ENCODE data around the gene VSIG8. TPM values are rescaled to one million over a fixed set of nuclear protein-coding genes. Genes with fewer than 3 reads are reported as not detected.

Gene VSIG8
- total and polyA plus RNA-seq, 2 of the 8 experiments (the other 6 are each of a cell fraction or from before 2014, with no cell fraction given), result not detected

DNA sequence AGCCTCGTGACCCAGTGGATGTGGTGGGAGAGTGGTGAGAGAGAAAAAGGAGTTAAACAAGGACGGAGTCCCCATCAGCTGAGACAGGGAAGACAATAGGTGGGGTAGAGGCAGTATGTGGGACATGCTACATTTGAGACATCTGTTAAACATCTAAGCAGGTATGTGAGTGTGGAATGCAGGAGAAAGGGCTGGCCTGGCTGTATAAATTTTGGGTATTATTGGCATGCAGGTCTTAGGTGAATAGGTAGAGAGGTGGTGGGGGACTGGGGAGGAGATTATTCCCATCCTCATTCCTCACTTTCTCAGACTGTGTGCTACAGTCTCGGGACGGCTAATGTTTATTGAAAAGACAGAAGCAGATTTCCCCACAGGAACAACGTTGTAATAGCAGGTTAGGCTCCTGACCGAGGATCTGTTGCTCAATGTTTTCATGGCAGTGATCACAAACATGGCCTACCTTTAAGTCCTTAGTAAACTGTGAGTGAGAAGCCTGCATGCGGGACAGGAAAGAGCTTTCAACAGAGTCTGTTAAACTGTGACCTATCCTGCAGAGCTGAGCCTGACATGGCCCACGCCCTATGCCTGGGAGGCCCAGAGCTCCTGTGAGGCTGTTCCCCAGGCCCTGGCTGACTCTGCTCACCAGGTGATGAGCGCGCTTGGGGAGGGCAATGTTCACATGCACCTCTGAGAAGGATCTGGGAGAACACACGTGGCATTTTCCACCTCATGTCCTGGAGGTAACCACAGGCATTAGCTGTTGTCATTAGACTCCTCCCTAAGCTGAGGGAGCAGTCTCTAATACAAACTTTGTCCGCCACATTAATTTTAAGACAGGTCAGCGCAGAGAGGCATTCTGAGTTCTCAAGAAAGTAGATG is 16.5 kb downstream of the VSIG8 start:
- Histone ChIP-seq H2BK5ac (ENCODE audit: low read depth, low read length) (no peak overlapping the region), H2BK12ac (ENCODE audit: low read depth, low read length) (no peak overlapping the region), H4K8ac (ENCODE audit: extremely low read depth, insufficient read depth, low read length) (no peak overlapping the region), H3K79me1 (ENCODE audit: low read depth, low read length) (no peaks in the 10 kb centered on the region), H2BK20ac (ENCODE audit: low read length) (no peak overlapping the region), H2AK5ac (ENCODE audit: low read depth, low read length) (no peak overlapping the region), H3K4ac (replicated peaks; ENCODE audit: insufficient read length, low read depth, low read length) (no peak overlapping the region), H3K27me3 (replicated peaks in 1 of 4; ENCODE audit: control insufficient read depth in 3 of 4, extremely low read depth in 1 of 4, insufficient read depth in 3 of 4, low read length in 3 of 4) (0 out of 7 replicates have a peak, but pooled peaks cover 0 to 2% (median 0%) of the 10 kb centered on the region in 4 experiments), H3K4me2 (ENCODE audit: insufficient read depth in 1 of 2, low read depth in 2 of 2, low read length in 2 of 2) (no peak overlapping the region), H4K5ac (ENCODE audit: insufficient read length, low read depth, low read length) (no peak overlapping the region), H3K14ac (ENCODE audit: insufficient read length) (no peak overlapping the region), H2AFZ (ENCODE audit: low read length) (no peak overlapping the region), H4K20me1 (replicated peaks in 1 of 2; ENCODE audit: control insufficient read depth in 1 of 2, insufficient read depth in 2 of 2, low read length in 2 of 2) (peaks cover 0 to 2% of the 10 kb centered on the region in 2 experiments), H3K9me3 (ENCODE audit: insufficient read depth in 2 of 2, low read depth in 1 of 2, low read length in 1 of 2) (no peaks in the 10 kb centered on the region), H3K23me2 (ENCODE audit: low read depth, low read length) (no peaks in the 10 kb centered on the region), H4K91ac (replicated peaks; ENCODE audit: insufficient read length, low read length) (no peak overlapping the region), H3K23ac (ENCODE audit: insufficient read length) (no peak overlapping the region), H3K4me3 (ENCODE audit: extremely low read depth in 1 of 4, insufficient read depth in 2 of 4, low read depth in 3 of 4, low read length in 4 of 4) (no peak overlapping the region), H3K79me2 (ENCODE audit: control insufficient read depth in 1 of 2, insufficient read depth in 2 of 2, low read length in 2 of 2) (no peaks in the 10 kb centered on the region), H3K27ac (ENCODE audit: low read depth, low read length) (no peak overlapping the region), H3K18ac (ENCODE audit: extremely low read depth, low read length) (no peak overlapping the region), H2BK120ac (replicated peaks; ENCODE audit: low read depth, low read length) (no peak overlapping the region), H3K9ac (replicated peaks in 1 of 4; ENCODE audit: extremely low read depth in 1 of 4, low read depth in 3 of 4, low read length in 3 of 4) (no peak overlapping the region; a peak in 1 of 7 replicates), H3K36me3 (ENCODE audit: control insufficient read depth in 2 of 4, insufficient read depth in 4 of 4, low read length in 3 of 4) (no peaks in the 10 kb centered on the region), H2BK15ac (ENCODE audit: low read length) (no peak overlapping the region), H3K4me1 (replicated peaks in 1 of 4; ENCODE audit: control insufficient read depth in 3 of 4, insufficient read depth in 4 of 4, low read length in 3 of 4) (no peaks in the 10 kb centered on the region; a peak in 1 of 7 replicates), H3K56ac (replicated peaks; ENCODE audit: insufficient read length, low read depth, low read length) (no peak overlapping the region)
- FAIRE-seq, result no peak
- ChIA-PET POLR2A (ENCODE audit: partially characterized antibody) (no interaction called here), CTCF (ENCODE audit: partially characterized antibody) (interaction anchor here (0.6 to 2.1 kb wide), 5 partner anchors 9 to 55 kb away, joined by 3 to 5 read pairs (median 3); no protein-coding TSS in a partner anchor)
- no peak for DNase-seq (ENCODE audit: low read depth in 1 of 2, low spot score in 2 of 2)
- 87% methylated on average over 13 of the region's 13 CpGs; no CpG with 5 or more reads in 1 of the 2 experiments for WGBS, 2 experiments (ENCODE audit: extremely low coverage in 1 of 2, insufficient coverage in 1 of 2, insufficient read length in 1 of 2, insufficient replicate concordance in 2 of 2, low coverage in 1 of 2, low lambda C conversion rate in 2 of 2, missing lambda C conversion rate in 1 of 2)
- TF ChIP-seq TCF12 (IDR thresholded peaks at IDR 0.05; ENCODE audit: low read depth, low read length), result no peak
- no peak for TF ChIP-seq POU5F1 (IDR thresholded peaks at IDR 0.05; ENCODE audit: low read depth, low read length)
- no peak for TF ChIP-seq EP300 (IDR thresholded peaks at IDR 0.05; ENCODE audit: borderline replicate concordance in 1 of 2, low read depth in 2 of 2, low read length in 2 of 2)
- no peak for TF ChIP-seq KDM4A (IDR thresholded peaks at IDR 0.05; ENCODE audit: low read depth, low read length, severe bottlenecking)
- no peak for TF ChIP-seq SUZ12 (IDR thresholded peaks at IDR 0.05; ENCODE audit: low read length)
- no peak for TF ChIP-seq BCL11A (IDR thresholded peaks at IDR 0.05; ENCODE audit: low read depth in 2 of 2, low read length in 2 of 2)
- TF ChIP-seq KDM5A (IDR thresholded peaks at IDR 0.05; ENCODE audit: low read length), result no peak
- no peak for TF ChIP-seq TBP (IDR thresholded peaks at IDR 0.05; ENCODE audit: low read depth, low read length)
- no peak for TF ChIP-seq HDAC6 (IDR thresholded peaks at IDR 0.05; ENCODE audit: low read depth, low read length)
- TF ChIP-seq CEBPB (IDR thresholded peaks at IDR 0.05; ENCODE audit: low read depth, low read length), result no peak
- TF ChIP-seq PHF8 (conservative IDR thresholded peaks at IDR 0.05; ENCODE audit: low read depth, low read length), result no peak
- TF ChIP-seq SP2 (IDR thresholded peaks at IDR 0.05; ENCODE audit: low read length), result no peak
- TF ChIP-seq JUN (IDR thresholded peaks at IDR 0.05; ENCODE audit: low read depth, low read length), result no peak
